Medulla oblongata (tissue), 1 donor: ENCODE measurements around the gene TNFRSF21.
"Not testable (repeated sequence)": the region's sequence is repeated elsewhere in the genome, so short reads cannot be mapped to it uniquely, and the experiment has no call there.

ENCODE experiments used
- DNase-seq: peaks from one replicate; pipeline ENCODE4 v3.0.0-alpha.2; 2015; ENCODE audit errors: extremely low spot score

Gene TNFRSF21

GRCh38 chr6:47223251-47223650 lies 86.5 kb downstream of the TNFRSF21 start:
- not testable (repeated sequence) for DNase-seq

GRCh38 chr6:47221565-47221964 lies 88.1 kb downstream of the TNFRSF21 start:
- no peak for DNase-seq

DNA sequence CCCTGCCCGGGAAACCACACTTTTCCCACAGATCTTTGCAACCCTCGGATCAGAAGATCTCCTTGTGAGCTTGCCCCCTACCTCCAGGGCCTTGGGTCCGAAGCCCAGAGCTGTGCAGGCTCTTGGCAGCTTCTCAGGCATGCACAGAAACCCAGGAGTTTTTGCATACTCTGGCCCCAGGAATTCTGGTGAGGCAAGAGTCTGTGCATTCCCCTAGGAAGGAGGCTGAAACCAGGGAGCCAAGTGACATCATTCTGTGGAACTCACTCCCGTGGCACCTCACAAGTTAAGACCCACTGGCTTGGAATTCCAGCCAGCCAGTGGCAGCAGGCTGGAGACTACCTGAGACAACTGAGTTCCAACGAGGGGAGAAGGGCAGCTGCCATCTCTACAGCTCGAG lies 100.1 kb downstream of the TNFRSF21 start:
- no peak for DNase-seq

GRCh38 chr6:47207261-47207660 lies 102.4 kb downstream of the TNFRSF21 start:
- DNase-seq: no peak

- no peak for DNase-seq
These were observed 103.1 kb downstream of the TNFRSF21 start for GRCh38 chr6:47206626-47207025.

GRCh38 chr6:47203938-47204611 lies 105.6 kb downstream of the TNFRSF21 start:
- no peak for DNase-seq

DNA sequence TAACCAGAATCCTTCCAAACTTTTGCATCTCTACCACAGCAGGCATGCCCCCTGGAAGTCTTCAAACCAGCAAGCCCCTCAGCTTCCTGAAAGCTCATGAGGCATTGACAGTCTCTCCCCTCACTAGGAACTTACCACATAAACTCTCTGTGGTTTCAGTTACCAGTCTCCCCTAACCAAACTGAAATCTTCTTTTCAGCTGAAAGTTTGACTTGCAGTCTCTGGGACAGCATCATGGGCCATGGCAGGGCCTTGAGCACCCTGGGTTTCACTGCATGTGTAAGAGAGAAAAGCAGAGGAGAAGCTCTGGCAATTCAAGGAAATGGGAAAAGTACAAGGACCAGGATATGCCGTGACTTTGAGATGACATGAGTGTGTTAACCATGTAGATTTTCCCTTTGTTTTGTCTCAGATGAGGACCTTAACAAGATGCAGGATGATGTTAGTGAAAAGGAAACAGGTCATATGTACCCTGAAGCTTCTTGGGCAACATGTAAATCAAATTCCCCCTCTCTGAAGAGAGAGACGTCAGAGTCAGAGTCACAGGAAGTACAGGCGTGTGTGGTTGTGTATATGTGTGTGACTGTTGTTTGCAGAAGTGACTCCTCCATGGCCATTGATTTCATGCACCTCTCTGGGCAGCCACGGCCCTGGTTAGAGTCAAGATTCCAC lies 106.3 kb downstream of the TNFRSF21 start:
- no peak for DNase-seq

DNA sequence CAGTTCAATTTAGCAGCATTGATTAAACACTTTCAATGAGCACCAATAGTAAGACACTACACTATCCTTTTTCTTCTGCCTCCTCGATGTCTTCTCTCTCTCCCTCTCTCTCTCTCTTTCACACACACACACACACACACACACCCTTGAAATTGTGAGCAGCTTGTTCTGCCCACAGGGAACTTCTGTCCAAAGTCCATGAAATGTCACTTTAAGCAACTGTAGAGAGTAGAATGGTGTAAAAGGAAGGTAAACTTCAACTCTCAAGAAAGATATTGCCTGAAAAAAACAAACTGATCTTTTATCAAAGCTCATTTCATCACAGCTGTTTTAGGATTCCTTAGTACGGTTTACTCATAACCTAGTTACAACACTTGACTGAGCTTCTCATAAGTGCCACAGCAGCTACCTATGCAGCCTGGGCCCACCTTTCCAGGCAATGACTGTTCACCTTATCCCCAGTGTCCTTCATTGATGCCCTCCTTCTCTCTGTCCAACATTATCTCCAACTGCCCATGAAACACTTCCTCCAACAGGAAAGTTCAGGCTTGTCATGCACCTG lies 107.0 kb downstream of the TNFRSF21 start:
- DNase-seq: no peak

- DNase-seq: no peak
These were observed 109.0 kb downstream of the TNFRSF21 start for GRCh38 chr6:47200536-47201334.

- DNase-seq: no peak
These were observed 111.7 kb downstream of the TNFRSF21 start for GRCh38 chr6:47197682-47198640.

DNA sequence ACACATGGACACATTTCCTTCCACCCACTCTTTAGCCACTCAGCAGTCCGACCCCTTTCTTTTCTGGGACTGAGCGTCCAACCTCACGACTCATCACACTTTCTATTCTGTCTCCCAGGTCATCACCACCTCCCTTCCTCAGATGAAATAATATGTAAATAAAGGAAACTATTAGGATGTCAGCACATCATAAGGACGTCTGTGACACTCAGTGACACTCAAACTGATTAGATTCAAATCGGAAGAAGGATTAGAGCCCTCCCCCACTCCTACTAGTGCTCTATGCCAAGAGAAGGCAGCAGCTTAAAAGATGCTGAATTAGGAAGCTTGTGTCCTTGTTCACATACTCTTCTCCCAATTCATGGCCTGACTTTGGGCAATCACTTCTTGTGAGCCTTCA lies 113.6 kb downstream of the TNFRSF21 start:
- DNase-seq: no peak

- DNase-seq: no peak
These were observed 114.6 kb downstream of the TNFRSF21 start for GRCh38 chr6:47195011-47195650.

DNA sequence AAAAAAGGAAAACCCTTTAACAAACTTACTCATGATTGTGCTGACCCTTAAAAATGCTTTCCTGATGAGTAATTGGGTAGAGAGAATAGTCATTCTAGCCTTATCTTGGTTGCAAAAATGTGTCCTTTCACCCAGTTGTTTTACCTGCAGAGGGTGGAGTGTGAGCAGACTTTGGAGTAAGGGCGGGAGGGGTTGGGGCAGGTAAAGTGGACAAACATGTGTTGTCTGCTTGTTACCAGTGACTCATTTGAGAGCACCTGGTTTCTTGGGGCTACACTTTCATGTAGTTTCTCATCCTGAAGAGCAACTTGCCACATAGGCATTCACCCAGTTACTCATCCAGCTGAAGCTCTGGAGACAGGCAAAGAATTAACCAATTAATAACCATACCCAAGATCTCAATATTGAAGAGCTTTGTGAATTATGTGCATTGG lies 121.1 kb downstream of the TNFRSF21 start:
- no peak for DNase-seq

GRCh38 chr6:47187893-47188587 lies 121.7 kb downstream of the TNFRSF21 start:
- no peak for DNase-seq

DNA sequence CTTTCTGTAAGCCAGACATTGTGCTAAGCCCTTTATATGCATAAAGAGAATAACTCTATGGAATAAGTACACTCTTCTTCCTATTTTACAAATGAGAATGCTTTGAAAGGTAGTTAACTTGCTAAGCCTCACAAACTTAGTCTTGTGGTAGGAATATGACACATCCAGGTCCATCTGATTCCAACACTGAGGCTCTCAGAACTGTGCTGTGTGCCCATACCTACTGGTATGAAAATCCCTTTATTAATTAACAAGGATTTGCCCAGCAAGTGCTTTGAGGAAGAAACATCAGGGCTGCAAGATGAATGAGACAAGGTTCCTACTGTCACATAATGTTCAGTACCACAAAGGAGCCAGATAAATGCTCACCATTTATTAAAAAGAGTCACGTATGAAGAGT lies 122.6 kb downstream of the TNFRSF21 start:
- no peak for DNase-seq

GRCh38 chr6:47182291-47182957 lies 127.3 kb downstream of the TNFRSF21 start:
- DNase-seq: no peak

- DNase-seq: no peak
These were observed 128.0 kb downstream of the TNFRSF21 start for GRCh38 chr6:47181681-47182080.
